ENCODE measurements around the gene LTBR. TPM values are rescaled to one million over a fixed set of nuclear protein-coding genes. Genes with fewer than 3 reads are reported as not detected.

The LTBR gene
- total and polyA plus RNA-seq, 5 donors, result 30.8 to 54.2 (median 37.6) TPM

- 72% methylated on average over 11 of the region's 11 CpGs for WGBS
These were observed 23.1 kb upstream of the LTBR start for GRCh38 chr12:6360578-6361490.

GRCh38 chr12:6361834-6362233, 22.1 kb upstream of the LTBR start:
- DNase-seq, result peak; percentile 65 to 84 (median 82)
- Histone ChIP-seq H3K27me3 (ENCODE audit: control insufficient read depth, insufficient read depth) (no peaks in the 10 kb centered on the region), H3K27ac (ENCODE audit: low read length) (no peak overlapping the region), H3K9me3 (ENCODE audit: control insufficient read depth, low read length) (no peaks in the 10 kb centered on the region), H3K4me1 (ENCODE audit: control insufficient read depth, insufficient read depth, low read length) (no peaks in the 10 kb centered on the region), H3K4me3 (ENCODE audit: low read length) (no peak overlapping the region)
- ATAC-seq, result peak; percentile 30 to 49
- intact Hi-C loops (cut with DNase I), result no loop called here
- WGBS, result 84% methylated on average over 14 of the region's 14 CpGs

More at GRCh38 chr12:6360578-6361490, 23.1 kb upstream of the LTBR start:
- no peaks in the 10 kb centered on the region for H3K4me1 ChIP-seq (ENCODE audit: control insufficient read depth, insufficient read depth, low read length)
- no peak overlapping the region for H3K4me3 ChIP-seq (ENCODE audit: low read length)
- H3K27me3 ChIP-seq (ENCODE audit: control insufficient read depth, insufficient read depth), result no peaks in the 10 kb centered on the region
- DNase-seq (no peak), ATAC-seq (no peak)
- H3K27ac ChIP-seq (ENCODE audit: low read length), result no peak overlapping the region
- intact Hi-C loops (cut with DNase I), result no loop called here
- no peaks in the 10 kb centered on the region for H3K9me3 ChIP-seq (ENCODE audit: control insufficient read depth, low read length)

- no peaks in the 10 kb centered on the region for H3K27me3 ChIP-seq (ENCODE audit: control insufficient read depth, insufficient read depth)
- intact Hi-C loops (cut with DNase I), result no loop called here
- WGBS, result 69% methylated on average over 3 of the region's 3 CpGs
- H3K4me1 ChIP-seq (ENCODE audit: control insufficient read depth, insufficient read depth, low read length), result no peaks in the 10 kb centered on the region
- H3K4me3 ChIP-seq (ENCODE audit: low read length), result no peak overlapping the region
- H3K27ac ChIP-seq (ENCODE audit: low read length), result no peak overlapping the region
- H3K9me3 ChIP-seq (ENCODE audit: control insufficient read depth, low read length), result no peaks in the 10 kb centered on the region
- DNase-seq (no peak), ATAC-seq (no peak)
These were observed 21.6 kb upstream of the LTBR start for GRCh38 chr12:6362403-6362802.

DNA sequence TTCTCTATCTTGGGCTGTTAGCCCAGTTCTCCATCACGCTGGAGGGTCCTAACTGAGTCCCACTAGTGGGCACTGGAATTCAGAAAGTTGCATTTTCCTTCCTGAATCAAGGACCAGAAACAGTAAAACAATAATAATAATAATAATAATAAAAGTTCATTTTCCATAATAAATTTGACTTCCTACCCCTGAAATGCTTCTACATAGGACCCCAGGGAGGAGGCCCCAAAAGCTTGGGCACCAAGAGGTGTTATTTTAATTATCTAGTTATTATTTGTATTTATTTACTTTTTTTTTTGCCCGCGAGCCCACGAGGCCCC, 21.0 kb upstream of the LTBR start:
- 11% methylated on average over 4 of the region's 4 CpGs for WGBS
- ATAC-seq (no peak), DNase-seq (no peak)
- intact Hi-C loops (cut with DNase I), result no loop called here
- no peak overlapping the region for H3K27ac ChIP-seq (ENCODE audit: low read length)
- no peaks in the 10 kb centered on the region for H3K9me3 ChIP-seq (ENCODE audit: control insufficient read depth, low read length)
- H3K4me1 ChIP-seq (ENCODE audit: control insufficient read depth, insufficient read depth, low read length), result no peaks in the 10 kb centered on the region
- no peaks in the 10 kb centered on the region for H3K27me3 ChIP-seq (ENCODE audit: control insufficient read depth, insufficient read depth)
- H3K4me3 ChIP-seq (ENCODE audit: low read length), result peak overlapping the region; percentile 71

- ATAC-seq (peak; percentile 93 to 95), DNase-seq (peak; percentile 78 to 91 (median 90))
- 10% methylated on average over 59 of the region's 59 CpGs for WGBS
- Histone ChIP-seq H3K9me3 (ENCODE audit: control insufficient read depth, low read length) (no peaks in the 10 kb centered on the region), H3K4me3 (ENCODE audit: low read length) (peak overlapping the region; percentile 71), H3K4me1 (ENCODE audit: control insufficient read depth, insufficient read depth, low read length) (no peaks in the 10 kb centered on the region), H3K27ac (ENCODE audit: low read length) (peak overlapping the region; percentile 98), H3K27me3 (ENCODE audit: control insufficient read depth, insufficient read depth) (no peaks in the 10 kb centered on the region)
- intact Hi-C loops (cut with DNase I), result no loop called here
These were observed 20.5 kb upstream of the LTBR start for GRCh38 chr12:6363330-6364043.

- no peaks in the 10 kb centered on the region for H3K9me3 ChIP-seq (ENCODE audit: control insufficient read depth, low read length)
- DNase-seq, result peak in 1 of 3 donors; percentile 67
- H3K4me3 ChIP-seq (ENCODE audit: low read length), result peak overlapping the region; percentile 71
- 64% methylated on average over 15 of the region's 15 CpGs for WGBS
- ATAC-seq, result no peak
- H3K4me1 ChIP-seq (ENCODE audit: control insufficient read depth, insufficient read depth, low read length), result no peaks in the 10 kb centered on the region
- intact Hi-C loops (cut with DNase I), result no loop called here
- H3K27ac ChIP-seq (ENCODE audit: low read length), result peak overlapping the region; percentile 98
- H3K27me3 ChIP-seq (ENCODE audit: control insufficient read depth, insufficient read depth), result no peaks in the 10 kb centered on the region
These were observed 20.0 kb upstream of the LTBR start for GRCh38 chr12:6364044-6364374.

- intact Hi-C loops (cut with DNase I), result no loop called here
- no peaks in the 10 kb centered on the region for H3K27me3 ChIP-seq (ENCODE audit: control insufficient read depth, insufficient read depth)
- no peak overlapping the region for H3K4me3 ChIP-seq (ENCODE audit: low read length)
- H3K27ac ChIP-seq (ENCODE audit: low read length), result no peak overlapping the region
- H3K4me1 ChIP-seq (ENCODE audit: control insufficient read depth, insufficient read depth, low read length), result no peaks in the 10 kb centered on the region
- 56% methylated on average over 11 of the region's 11 CpGs for WGBS
- ATAC-seq (no peak), DNase-seq (peak in 1 of 3 donors; percentile 40)
- H3K9me3 ChIP-seq (ENCODE audit: control insufficient read depth, low read length), result no peaks in the 10 kb centered on the region
These were observed 16.6 kb upstream of the LTBR start for GRCh38 chr12:6367065-6367968.

DNA sequence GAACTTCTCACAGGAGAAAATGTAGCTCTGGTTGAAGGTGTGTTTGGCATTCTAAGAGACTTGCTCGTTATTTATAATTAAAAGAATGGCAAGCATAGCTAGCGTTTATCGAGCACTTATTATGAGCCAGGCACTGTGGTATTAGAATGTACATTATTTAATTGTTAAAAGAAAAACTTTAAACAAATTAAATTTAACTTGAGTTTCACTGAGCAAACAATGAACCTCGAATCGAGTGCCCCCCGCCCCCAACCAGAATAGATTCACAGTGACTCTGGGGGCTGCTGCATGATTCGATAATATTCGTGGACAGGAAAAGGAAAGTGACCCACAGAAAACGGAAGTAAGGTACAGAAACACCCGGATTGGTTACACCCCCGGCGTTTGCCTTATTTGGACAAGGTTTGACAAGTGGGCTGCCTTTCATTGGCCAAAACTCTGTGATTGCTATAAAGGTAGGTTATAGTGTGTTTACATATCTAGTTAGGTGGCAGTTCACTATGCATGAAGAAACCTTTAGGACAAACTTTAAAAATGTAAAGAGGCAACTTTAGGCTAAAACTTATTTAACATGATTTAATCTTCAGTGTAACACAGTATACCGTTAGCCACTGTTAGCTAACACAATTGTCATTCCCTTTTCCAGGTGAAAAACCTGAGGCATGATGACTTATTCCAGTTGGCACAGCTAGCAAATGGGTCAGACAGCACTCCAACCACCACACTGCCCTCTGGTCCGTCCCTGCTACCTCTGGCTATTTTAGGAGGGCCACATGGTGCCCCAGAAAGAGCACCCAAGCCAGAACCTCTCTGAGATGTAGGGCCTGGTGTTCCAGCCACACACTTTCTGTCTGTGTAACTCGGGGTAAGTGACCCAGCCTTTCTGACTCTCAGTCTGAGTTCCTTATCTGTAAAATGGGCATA, 15.7 kb upstream of the LTBR start:
- DNase-seq, result peak in 1 of 3 donors; percentile 46
- no peaks in the 10 kb centered on the region for H3K27me3 ChIP-seq (ENCODE audit: control insufficient read depth, insufficient read depth)
- no peaks in the 10 kb centered on the region for H3K9me3 ChIP-seq (ENCODE audit: control insufficient read depth, low read length)
- no peak overlapping the region for H3K4me3 ChIP-seq (ENCODE audit: low read length)
- H3K27ac ChIP-seq (ENCODE audit: low read length), result peak overlapping the region; percentile 16
- 63% methylated on average over 15 of the region's 15 CpGs for WGBS
- intact Hi-C loops (cut with DNase I), result no loop called here
- H3K4me1 ChIP-seq (ENCODE audit: control insufficient read depth, insufficient read depth, low read length), result no peaks in the 10 kb centered on the region
- ATAC-seq, result no peak

DNA sequence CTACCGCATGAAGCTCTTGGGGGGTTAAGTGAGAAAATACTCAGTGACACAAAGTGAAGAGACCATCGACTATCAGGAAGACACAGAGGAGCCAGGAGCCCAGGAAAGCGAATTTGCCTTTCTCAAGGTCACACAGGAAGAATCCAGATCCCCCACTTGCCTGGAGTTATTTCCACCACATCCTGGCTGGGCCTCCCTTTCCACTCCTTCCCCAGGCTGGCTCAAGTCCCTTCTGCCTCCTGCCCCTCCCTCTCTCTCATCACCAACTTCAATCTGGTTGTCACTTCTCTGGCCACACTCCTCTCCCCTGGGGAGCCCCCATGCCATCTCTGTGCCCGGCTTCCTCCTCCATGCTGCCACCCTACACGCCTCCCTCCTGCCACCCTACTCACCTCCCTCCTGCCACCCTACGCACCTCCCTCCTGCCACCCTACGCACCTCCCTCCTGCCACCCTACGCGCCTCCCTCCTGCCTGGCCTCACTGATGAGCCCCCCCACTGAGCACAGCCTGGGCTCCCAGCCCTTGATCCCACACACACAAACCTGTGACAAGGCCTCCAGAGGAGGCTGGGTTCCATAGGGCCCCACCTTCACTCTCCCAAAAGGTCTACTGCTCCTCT, 14.9 kb upstream of the LTBR start:
- no peaks in the 10 kb centered on the region for H3K27me3 ChIP-seq (ENCODE audit: control insufficient read depth, insufficient read depth)
- WGBS, result 80% methylated on average over 9 of the region's 9 CpGs
- no peak overlapping the region for H3K27ac ChIP-seq (ENCODE audit: low read length)
- H3K4me1 ChIP-seq (ENCODE audit: control insufficient read depth, insufficient read depth, low read length), result no peaks in the 10 kb centered on the region
- no peak for ATAC-seq
- peak in 1 of 3 donors; percentile 35 for DNase-seq
- intact Hi-C loops (cut with DNase I), result no loop called here
- no peaks in the 10 kb centered on the region for H3K9me3 ChIP-seq (ENCODE audit: control insufficient read depth, low read length)
- no peak overlapping the region for H3K4me3 ChIP-seq (ENCODE audit: low read length)

All from right cardiac atrium (tissue), 5 donors.